Pancreas (tissue), 10 donors: ENCODE data around the gene ZKSCAN3. TPM values are rescaled to one million over a fixed set of nuclear protein-coding genes. Genes with fewer than 3 reads are reported as not detected.

Source experiments
- ATAC-seq, 4 donors: fragments of 200-7000 bp; cut with Tn5 transposase; one replicate each; pipeline versions ENCODE4 v1.8.0 to v1.9.1; 2020; ENCODE audit warnings: mild to moderate bottlenecking in 4 of 4, moderate library complexity in 4 of 4
- DNase-seq, 6 donors: peaks; one replicate each; pipeline ENCODE4 v3.0.0-alpha.2; 2020
- FAIRE-seq: peaks from 2 replicates; lab custom pipeline; 2012; peaks lifted over from hg19 to GRCh38; lab: Jason Lieb, UNC
- H3K27ac ChIP-seq, 4 donors: fragments of 200-600 bp; sonication (generic); 1 replicate in 3 of 4; 2 replicates in 1 of 4; pipeline versions ENCODE4 v1.5.0 to v1.8.0; 2020
- H3K27me3 ChIP-seq, 4 donors: fragments of 200-600 bp; one replicate each; pipeline ENCODE4 v1.8.0; 2021
- H3K36me3 ChIP-seq, 3 donors: fragments of 200-600 bp; sonication (generic) in 1 of 3; one replicate each; pipeline versions ENCODE4 v1.5.0 to v1.8.0; 2020 to 2021
- H3K4me1 ChIP-seq, 3 donors: fragments of 200-600 bp; one replicate each; pipeline ENCODE4 v1.8.0; 2021
- H3K4me3 ChIP-seq, 4 donors: fragments of 200-600 bp; sonication (generic) in 2 of 4; one replicate each; pipeline versions ENCODE4 v1.5.0 to v1.8.0; 2020 to 2021
- H3K9me3 ChIP-seq, 4 donors: fragments of 200-600 bp; one replicate each; pipeline ENCODE4 v1.8.0; 2021
- CTCF ChIP-seq, 4 donors: fragments of 200-600 bp; sonication (generic) in 3 of 4; IDR thresholded peaks; one replicate each; pipeline versions ENCODE4 v1.5.0 to v1.8.0; 2021; ENCODE audit warnings: antibody characterized with exemption in 4 of 4
- WGBS, 2 donors: extraction: QIAGEN DNeasy Blood & Tissue Kit; methylation state at CpG; one replicate each; pipeline ENCODE4 v1.1.7; 2013; 5-methylcytosine and 5-hydroxymethylcytosine counted together
- intact Hi-C, 3 donors: fragments of 100-400 bp; cut with DNase I; formaldehyde crosslinking; loops; one replicate each; pipeline versions ENCODE4 v1.11.1 to v1.14.2; 2022
- polyA plus RNA-seq, 2 donors: library from polyadenylated mRNA; stranded (reverse); fragments of 200-250 nt; gene quantifications; one replicate each; pipeline ENCODE4 v1.2.3, GENCODE V29; 2013
- total RNA-seq, 6 donors: library from RNA; stranded (reverse); fragmentation: NEBNext Ultra II Directional in 4 of 6; extraction: Animal tissue kit (Norgen Biotek cat#: 25700) in 4 of 6; gene quantifications; one replicate each; pipeline versions ENCODE4 v1.2.1 to v1.2.4, GENCODE V29; 2021 to 2023
- donor health status: healthy with polysubstance abuse.
- donor health status: DM: no; HTN: no; CAD: no; lungs with moderate emphysema.
- donor health status: DM: no; HTN: no; CAD: no.
- donor health status: control.
- donor health status: control.
- donor health status: Bipolar disorder and iron deficiency.
- donor health status: DM: yes; HTN: yes; CAD: no.
- donor health status: DM: no; HTN: no; CAD: no.
- donor health status: DM: no; HTN: no; CAD: no.
- donor health status: DM: yes; HTN: yes; CAD: no.

ZKSCAN3 gene
- total and polyA plus RNA-seq, 8 donors = 1.2 to 5.0 (median 1.9) TPM

GRCh38 chr6:28378644-28379043 is 28.9 kb downstream of the ZKSCAN3 start:
- Histone ChIP-seq H3K36me3 (peaks cover 0 to 8% (median 0%) of the 10 kb centered on the region in 3 donors), H3K27ac (no peak overlapping the region), H3K4me1 (peaks cover 3 to 7% (median 4%) of the 10 kb centered on the region in 3 donors), H3K9me3 (peaks cover 0 to 8% (median 0%) of the 10 kb centered on the region in 4 donors), H3K4me3 (no peak overlapping the region), H3K27me3 (no peaks in the 10 kb centered on the region)
- no peak for TF ChIP-seq CTCF (IDR thresholded peaks at IDR 0.05)
- no peak for ATAC-seq
- DNase-seq = no peak
- intact Hi-C loops = no loop called here
- FAIRE-seq = no peak

- H3K27ac ChIP-seq = no peak overlapping the region
- WGBS, 2 donors = 87 to 89% methylated on average over 2 of the region's 2 CpGs
- DNase-seq = no peak
- peaks cover 0 to 8% (median 0%) of the 10 kb centered on the region in 3 donors for H3K36me3 ChIP-seq
- no peak for TF ChIP-seq CTCF (IDR thresholded peaks at IDR 0.05)
- intact Hi-C loops = no loop called here
- H3K4me1 ChIP-seq = peaks cover 3 to 11% (median 4%) of the 10 kb centered on the region in 3 donors
- no peaks in the 10 kb centered on the region for H3K27me3 ChIP-seq
- H3K4me3 ChIP-seq = no peak overlapping the region
- H3K9me3 ChIP-seq = peaks cover 0 to 8% (median 0%) of the 10 kb centered on the region in 4 donors
- FAIRE-seq = no peak
- ATAC-seq = no peak
These were observed 30.6 kb downstream of the ZKSCAN3 start for GRCh38 chr6:28380381-28380780.

- intact Hi-C loops = no loop called here
- Histone ChIP-seq H3K36me3 (peaks cover 0 to 12% (median 0%) of the 10 kb centered on the region in 3 donors), H3K9me3 (peaks cover 0 to 5% (median 0%) of the 10 kb centered on the region in 4 donors), H3K27ac (peak overlapping the region; percentile 22 to 76 (median 52)), H3K4me1 (peaks cover 3 to 11% (median 4%) of the 10 kb centered on the region in 3 donors), H3K27me3 (no peaks in the 10 kb centered on the region), H3K4me3 (peak overlapping the region; percentile 18 to 55 (median 44))
- TF ChIP-seq CTCF (IDR thresholded peaks at IDR 0.05) = peak in 3 of 4 donors; percentile 26 to 42 (median 29)
- DNase-seq (peak; percentile 83 to 93 (median 85)), ATAC-seq (peak; percentile 99), FAIRE-seq (peak; percentile 66)
- WGBS, 2 donors = 10 to 11% methylated on average over 31 of the region's 31 CpGs
These were observed 33.7 kb downstream of the ZKSCAN3 start for GRCh38 chr6:28383235-28384142.

- FAIRE-seq (no peak), DNase-seq (no peak), ATAC-seq (no peak)
- H3K27ac ChIP-seq = peak overlapping the region in 1 of 4 donors; percentile 57
- H3K27me3 ChIP-seq = no peaks in the 10 kb centered on the region
- H3K4me1 ChIP-seq = peaks cover 3 to 11% (median 4%) of the 10 kb centered on the region in 3 donors
- peaks cover 0 to 12% (median 0%) of the 10 kb centered on the region in 3 donors for H3K36me3 ChIP-seq
- TF ChIP-seq CTCF (IDR thresholded peaks at IDR 0.05) = no peak
- H3K9me3 ChIP-seq = no peaks in the 10 kb centered on the region
- H3K4me3 ChIP-seq = no peak overlapping the region
- 46 to 63% methylated on average over 2 of the region's 2 CpGs for WGBS, 2 donors
- intact Hi-C loops = no loop called here
These were observed 34.4 kb downstream of the ZKSCAN3 start for GRCh38 chr6:28384143-28384533.
